GM18867 (cell line): ENCODE results near the gene ZBTB38.
A peak's percentile ranks its signal among the peaks of the same experiment; 100 is the strongest.

Experiments used
- ATAC-seq: cut with Tn5 transposase; IDR thresholded peaks from one replicate; pipeline ENCODE4 v1.9.1; 2021; ENCODE audit warnings: mild to moderate bottlenecking, moderate library complexity; ENCODE audit not compliant: unreplicated experiment

Gene ZBTB38, protein sequence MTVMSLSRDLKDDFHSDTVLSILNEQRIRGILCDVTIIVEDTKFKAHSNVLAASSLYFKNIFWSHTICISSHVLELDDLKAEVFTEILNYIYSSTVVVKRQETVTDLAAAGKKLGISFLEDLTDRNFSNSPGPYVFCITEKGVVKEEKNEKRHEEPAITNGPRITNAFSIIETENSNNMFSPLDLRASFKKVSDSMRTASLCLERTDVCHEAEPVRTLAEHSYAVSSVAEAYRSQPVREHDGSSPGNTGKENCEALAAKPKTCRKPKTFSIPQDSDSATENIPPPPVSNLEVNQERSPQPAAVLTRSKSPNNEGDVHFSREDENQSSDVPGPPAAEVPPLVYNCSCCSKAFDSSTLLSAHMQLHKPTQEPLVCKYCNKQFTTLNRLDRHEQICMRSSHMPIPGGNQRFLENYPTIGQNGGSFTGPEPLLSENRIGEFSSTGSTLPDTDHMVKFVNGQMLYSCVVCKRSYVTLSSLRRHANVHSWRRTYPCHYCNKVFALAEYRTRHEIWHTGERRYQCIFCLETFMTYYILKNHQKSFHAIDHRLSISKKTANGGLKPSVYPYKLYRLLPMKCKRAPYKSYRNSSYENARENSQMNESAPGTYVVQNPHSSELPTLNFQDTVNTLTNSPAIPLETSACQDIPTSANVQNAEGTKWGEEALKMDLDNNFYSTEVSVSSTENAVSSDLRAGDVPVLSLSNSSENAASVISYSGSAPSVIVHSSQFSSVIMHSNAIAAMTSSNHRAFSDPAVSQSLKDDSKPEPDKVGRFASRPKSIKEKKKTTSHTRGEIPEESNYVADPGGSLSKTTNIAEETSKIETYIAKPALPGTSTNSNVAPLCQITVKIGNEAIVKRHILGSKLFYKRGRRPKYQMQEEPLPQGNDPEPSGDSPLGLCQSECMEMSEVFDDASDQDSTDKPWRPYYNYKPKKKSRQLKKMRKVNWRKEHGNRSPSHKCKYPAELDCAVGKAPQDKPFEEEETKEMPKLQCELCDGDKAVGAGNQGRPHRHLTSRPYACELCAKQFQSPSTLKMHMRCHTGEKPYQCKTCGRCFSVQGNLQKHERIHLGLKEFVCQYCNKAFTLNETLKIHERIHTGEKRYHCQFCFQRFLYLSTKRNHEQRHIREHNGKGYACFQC (N-terminal part only)

DNA sequence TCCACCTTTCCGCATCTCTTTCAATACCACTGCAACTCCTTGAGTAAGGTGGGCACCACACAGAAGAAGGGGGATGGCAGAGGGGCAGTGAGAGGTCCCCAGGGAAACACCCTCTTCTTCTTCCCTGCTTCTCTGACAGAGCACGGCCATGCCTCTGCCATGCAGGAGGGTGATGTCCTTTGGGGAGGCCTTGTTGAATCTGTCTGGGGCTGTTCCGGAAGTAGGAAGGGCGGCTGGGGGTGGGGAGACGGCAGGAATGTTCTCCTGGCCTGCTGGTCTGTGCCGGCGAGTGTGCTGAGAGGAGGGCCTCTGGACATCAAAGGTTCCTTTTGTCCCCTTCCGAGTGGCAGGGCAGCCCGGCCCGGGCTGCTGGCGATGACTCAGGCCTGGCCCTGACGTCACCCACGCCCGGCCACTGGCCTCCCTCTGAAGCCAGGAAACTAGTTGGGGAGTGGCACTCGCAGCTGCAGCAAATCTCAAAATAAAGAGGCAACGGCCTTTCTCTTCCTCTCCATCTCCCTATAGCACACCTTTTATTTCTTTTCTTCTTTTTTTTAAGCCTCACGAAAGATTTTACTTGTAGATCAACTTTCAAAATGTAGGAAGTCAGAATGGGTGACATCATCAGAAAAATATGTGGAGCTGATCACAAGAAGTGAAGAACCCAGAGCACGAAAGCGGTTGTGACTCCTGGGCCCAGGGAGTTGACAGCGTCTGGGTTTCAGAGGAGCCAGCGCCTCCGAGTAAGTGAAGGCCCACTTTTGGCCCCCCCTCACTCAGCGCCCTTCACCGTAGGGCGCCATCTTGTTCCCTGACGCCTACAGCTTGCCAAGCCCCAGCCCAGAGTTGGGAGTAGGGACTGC is at the start of gene ZBTB38:
Gene ZBTB38, plus strand, starts transcription at position 443 of the 863 bp plus-strand sequence. CDS start 73,885 bp downstream, outside the sequence.
- ATAC-seq = peak; percentile 39

DNA sequence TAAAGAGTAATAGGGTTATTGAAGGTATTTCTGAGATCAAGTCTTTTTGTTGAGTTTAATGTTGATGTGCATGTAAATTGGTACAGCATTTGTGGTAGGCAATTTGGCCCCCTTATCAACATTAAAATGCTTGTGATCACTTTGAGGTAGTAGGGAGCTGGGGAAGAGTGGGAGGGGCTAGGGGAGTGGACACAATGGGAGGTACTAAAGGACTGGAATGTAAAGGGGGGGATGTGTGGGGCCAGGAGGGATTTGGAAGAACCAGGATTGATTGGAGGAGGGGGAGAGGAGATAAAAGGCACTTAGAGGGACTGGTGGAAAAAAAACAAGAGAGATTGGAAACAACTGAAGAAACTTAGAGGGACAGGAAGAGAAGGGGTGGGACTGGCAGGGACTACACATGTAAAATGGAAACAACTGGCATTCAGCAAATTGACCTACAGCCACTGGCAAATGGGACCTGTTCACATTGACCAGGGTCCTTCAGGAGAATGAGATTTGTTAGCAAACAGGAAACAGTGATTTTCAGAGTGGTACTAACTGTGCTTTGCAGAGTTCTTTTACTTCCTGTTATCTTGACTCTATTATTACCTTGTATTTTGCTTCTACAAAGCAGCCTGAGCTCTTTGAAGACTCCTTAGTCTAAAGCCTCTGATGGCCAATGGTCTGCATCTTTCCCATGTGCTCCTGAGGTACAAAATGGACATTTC is 47.8 kb upstream of the ZBTB38 start:
- no peak for ATAC-seq

DNA sequence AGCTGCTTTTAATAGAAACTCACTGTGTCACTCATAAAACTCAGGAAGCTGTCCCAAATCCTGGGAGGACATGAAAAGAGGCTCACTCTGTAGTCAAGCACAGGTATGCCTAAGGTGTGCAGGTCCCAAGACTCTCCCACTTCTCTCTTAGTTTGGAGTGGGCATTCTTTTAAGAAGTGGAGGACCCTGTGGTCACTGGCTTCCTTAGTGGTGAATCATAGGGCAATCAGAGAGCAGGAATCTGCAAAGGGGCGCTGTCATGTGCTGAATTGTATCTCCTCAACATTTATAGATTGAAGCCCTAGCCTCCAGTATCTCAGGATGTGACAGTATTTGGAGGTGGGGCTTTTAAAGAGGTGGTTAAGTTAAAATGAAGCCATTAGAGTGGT is 47.2 kb upstream of the ZBTB38 start:
- ATAC-seq = no peak

DNA sequence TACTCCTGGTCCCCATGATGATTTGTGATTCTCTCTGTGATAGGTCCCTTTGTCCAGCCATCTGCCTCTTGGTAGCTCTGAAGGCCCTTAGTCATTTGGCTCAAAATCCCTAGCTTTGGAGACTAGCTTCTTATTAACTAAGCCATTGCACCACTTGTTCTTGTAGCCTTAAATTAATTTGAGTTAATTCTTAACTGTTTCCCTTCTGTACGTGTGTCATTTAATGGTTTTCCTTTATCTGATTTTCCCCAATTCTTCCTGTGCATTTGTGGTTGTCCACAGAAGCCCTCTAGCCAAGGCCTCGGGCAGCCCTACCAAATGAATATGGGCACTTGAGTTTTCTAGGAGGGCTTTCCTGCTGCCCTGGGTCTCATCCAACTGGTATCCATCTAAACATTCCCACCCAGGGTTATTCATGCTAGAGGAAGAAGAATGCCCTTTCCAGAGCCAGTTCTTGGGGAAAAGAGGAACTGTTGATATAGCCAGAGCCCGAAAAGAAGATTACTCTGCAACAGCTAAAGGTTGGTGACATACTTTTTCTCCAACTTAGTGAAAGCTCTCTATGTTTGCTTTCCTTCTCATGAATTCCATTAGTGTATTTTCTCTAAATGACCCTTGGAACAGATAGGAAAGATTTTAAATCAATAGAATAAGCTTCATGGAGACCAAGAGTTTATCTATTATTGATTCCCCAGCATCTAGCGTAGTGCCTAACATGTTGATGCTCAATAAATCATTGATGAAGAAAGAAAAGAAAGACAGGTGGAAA is 44.2 kb upstream of the ZBTB38 start:
- no peak for ATAC-seq

DNA sequence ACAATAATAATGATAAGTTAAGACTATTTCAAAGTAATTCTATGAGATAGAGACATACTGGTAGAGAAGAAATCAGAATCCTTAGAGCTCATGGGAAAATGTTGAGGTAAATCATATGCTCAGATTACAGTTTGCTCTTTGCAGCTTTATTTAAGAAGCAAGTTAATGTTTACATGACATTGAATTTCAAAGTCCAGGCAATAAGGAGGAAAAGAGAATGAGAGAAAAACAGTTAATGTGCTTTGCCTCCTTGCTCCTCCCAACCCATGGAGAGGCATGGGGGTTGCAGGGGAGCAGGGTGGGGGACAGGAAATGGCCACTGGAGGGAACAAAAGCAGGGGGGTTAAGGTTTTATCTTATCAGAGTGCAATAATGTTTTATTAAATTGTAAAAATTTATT is 42.2 kb upstream of the ZBTB38 start:
- ATAC-seq = no peak

DNA sequence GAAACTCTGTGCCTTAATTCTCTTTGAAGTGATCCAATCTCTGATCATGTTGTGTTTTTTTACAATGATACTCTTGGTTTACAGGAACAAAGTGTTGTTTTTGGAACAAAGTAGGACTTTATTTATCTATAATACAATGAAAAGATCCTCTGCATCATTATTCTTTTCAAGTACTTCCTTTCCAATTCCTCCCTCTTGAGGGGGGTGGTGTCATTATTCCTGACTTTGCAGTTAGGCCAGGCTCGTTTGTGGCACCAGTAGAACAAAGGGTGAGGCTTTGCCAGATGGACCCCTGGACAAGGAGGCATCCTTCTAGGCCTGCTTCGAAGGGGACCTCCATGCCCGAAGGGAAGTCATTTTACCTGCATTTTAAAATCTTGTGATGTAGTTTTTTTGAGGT is 41.7 kb upstream of the ZBTB38 start:
- no peak for ATAC-seq

DNA sequence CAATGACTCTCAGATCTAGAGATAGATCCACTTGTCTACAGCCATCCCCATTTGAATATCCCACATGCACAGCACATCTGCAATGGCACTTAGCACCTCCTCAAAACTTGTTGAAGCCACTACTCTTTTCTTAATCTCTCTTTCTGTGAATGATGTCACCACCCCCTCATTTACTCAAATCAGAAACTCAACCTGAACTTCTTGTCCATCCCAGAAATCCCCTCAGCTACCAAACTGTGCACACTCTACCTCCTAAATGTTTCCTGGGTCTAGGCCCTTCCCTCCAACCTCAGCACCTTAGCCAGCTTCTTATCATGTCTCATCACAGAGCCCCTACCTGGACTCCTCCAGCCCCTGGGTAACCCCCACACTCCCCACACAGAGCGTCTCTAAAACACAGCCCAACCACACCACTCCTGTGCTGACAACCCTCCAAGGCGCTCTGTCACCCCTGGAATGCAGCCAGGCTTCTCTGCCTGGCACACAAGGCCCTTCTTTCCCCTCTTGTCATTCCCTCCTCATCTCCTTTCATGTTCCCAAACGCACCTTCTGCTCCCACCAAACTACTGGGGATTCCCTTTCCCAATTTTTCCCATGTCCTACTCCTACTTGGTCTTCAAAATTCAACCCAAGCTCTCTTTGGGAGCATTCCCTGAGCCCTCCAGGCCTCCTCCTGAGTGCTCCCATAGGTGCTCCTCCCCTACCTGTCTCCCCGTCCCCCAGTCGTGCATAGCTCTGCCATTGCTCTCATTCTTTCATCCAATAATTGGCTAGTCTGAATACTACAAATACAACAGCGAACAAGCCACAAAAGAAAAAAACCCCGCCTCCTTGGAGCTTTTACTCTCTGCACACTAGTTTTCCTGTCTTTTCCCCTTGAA is 39.8 kb upstream of the ZBTB38 start:
- peak; percentile 79 for ATAC-seq

DNA sequence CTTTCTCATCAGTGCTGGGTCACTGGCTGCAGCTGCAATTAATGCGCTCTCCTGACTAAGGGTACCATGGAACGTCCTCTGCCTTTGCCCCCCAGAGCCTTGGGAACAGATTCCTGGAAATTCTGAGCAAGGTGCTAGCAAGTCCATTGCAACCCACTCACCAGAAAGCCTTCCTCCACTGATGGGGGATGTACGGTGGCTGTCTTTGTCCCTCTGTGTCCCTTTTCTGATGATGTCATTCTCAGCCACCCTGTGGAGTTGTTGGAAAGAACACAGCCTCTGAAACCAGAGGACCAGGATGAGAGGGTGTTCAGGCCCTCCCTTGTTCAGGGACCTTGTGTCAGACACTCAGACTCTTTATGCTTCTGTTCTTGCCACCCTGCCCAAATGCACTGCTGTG is 38.1 kb upstream of the ZBTB38 start:
- ATAC-seq = no peak

DNA sequence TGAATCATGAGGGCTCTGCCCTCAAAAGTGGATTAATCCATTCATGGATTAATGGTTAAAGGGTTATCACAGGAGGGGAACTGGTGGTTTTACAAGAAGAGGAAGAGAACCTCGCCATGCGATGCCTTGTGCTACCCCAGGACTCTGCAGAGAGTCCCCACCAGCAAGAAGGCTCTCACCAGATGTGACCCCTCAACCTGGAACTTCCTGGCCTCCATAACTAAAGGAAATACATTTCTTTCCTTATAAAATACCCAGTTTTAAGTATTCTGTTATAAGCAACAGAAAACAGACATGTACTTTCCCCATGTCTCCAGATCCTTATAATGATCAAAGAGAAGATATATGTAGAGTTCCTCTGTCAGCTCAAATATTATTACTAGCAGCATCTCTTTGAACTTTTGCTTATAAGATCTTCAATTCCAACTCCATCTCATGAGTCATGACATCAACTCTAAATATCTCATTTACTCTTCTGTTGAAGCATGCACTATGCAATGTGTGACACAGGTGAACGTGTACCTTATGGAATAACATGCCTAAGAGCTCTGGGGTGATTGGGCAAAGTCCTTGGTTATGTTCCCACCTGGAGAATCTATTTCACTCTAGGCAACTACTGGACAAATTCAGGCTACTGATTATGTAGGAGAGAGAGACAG is 37.5 kb upstream of the ZBTB38 start:
- ATAC-seq = no peak

DNA sequence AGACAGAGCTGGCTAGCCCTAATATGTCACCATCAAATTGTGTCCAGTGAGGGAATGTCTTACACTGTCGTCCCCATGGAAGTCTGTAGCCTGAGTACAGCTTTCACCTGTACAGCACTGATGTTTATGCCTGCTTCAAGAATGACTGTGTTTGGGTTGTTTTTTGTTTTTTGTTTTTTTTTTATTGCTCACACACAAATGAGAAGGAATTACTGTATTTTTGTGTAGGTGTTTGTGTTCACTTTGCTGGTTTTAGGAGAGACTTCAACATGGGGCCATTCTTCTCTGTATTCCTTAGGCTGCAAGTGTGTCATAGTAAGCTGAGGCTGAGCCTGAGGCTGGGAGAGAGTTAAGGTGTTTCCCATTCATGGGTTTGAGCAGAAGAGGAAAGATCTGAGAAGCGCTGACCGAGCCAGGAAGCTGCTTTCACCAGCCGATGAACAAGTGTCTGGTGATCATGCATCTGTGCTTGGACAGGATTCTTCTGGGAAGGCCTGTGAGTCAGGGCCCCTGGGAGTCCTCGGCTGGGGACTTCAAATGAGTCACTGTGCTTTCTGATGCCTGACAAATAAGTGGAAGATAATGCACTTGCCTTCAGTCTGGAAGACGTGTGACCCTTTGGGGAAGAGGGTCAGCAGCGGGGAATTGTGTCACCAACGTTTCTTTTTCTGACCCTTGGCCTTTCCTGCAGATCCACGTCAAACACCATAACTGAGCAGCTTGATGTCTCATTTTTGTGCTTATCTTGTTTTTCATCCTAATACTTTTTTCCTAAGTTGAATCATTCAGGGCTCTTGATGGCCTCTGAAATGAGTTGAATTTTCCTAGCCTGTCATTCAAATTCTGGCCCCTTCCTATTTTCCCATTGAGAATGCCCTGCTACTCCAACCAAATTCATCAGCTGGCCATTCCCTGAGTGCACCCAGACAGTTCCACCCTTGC is 36.7 kb upstream of the ZBTB38 start:
- no peak for ATAC-seq

DNA sequence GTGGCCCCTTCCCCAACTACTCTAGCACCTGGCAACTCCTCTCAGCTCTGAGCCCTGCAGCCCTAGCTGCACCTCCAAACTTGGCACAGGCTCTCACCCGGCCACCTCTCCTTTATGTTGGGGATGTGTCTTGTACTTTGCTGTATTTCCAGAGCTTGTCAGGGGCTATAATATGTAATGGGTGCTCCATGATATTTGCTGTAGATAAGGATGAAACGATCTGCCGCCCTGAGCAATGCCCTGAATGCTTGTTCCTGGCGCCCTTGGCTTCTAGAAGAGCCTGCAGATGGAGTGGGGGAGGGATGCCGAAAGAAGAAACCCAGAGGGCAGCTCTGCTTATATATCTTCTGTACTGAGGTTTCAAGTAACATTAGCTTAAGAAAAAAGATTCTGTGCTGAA is 35.9 kb upstream of the ZBTB38 start:
- ATAC-seq = no peak

DNA sequence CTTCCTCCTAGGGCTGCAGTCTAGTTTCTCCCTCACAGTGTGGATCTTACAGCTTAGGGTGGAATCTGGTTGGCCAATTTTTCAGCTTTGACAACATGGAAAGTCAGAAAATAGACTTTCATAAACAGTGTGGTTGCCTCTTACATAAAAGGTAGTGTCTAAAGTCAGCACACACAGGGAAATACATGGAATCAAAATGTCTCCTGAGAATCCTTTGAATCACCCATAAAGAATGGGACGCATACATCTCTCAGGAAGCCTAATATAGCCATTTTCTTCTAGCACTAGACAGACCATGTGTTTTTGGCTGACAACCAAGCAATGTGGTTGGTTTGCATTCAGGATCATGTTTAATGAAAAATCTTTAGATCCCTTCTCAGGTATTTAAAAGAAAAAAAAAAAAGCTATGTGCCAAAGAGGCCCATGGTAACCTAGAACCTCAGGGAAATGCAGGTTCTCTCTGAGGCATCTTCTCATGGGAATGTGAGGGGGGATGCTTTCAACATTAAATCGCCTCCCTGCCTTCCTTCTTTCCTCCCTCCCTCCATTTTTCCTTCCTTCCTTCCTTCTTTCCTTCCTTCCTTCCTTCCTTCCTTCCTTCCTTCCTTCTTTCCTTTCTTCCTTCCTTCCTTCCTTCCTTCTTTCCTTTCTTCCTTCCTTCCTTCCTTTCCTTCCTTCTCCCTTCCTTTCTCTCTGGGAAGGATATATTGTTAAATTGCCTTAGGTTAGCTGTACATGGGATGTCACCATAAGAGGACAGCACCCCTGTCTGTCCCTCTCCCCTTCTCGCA is 34.3 kb upstream of the ZBTB38 start:
- ATAC-seq = no peak

DNA sequence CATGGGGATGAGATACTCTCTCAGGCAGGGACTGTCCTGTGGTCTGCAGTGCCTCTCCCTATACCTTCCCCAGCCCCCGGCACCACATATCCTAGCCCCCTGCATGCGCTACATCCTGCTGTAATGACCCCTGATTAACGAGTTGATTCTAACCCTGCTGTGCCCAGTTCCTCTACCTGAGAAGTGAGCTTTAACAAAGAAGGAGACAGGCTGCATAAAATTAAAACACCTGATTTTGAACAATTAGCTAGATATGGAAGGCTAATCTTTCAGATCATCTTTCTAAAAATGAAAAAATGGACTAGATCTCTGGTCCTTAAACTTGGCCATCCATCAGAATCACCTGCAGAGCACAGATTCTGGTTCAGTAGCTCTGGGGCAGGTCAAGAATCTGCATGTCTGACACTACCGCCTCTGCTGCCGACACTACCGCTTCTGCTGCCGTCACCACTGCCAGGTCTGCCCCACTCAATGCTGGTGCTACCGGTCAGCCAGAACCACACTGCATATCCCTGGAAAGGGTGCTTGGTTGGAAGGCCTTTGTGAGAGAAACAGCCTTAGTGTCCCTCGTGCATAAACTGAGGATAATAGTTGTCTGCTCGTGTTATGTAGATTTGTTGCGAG is 33.6 kb upstream of the ZBTB38 start:
- no peak for ATAC-seq

DNA sequence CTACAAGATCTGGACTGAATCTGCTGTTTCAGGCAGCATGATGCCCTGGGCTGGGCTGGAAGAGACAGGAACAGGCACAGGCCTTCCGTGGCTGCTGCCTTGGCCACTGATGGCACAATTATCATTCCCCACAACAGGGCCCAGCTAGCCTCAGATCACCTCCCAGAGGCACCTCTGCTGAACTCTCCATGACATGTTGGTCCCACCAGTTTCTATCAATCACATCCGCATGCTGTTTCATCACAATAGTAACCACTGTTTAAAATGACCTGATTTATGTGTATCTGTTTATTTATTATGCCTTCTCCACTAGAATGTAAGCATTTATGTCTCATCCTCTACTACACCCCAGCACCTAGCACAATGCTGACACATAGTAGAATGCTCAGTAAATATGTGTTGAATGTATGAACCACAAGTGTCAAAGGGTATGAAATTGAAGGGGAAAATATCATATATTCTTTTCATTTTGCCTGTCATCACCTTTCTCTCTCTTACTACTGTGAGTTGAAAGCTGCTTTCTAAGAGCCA is 32.7 kb upstream of the ZBTB38 start:
- ATAC-seq = no peak
